ENCODE data around the gene CTPS1. TPM values are rescaled to one million over a fixed set of nuclear protein-coding genes. Genes with fewer than 3 reads are reported as not detected.
A peak's percentile ranks its signal among the peaks of the same experiment; 100 is the strongest.

Gene CTPS1
- total RNA-seq, 1 donor from 2014 or later = 33.0 TPM

GRCh38 chr1:41032147-41032546 is 52.7 kb downstream of the CTPS1 start:
- H3K27me3 ChIP-seq = no peaks in the 10 kb centered on the region
- DNase-seq (ENCODE audit: low spot score in 2 of 2) = no peak
- no peak overlapping the region for H3K4me3 ChIP-seq
- H3K9me3 ChIP-seq = no peaks in the 10 kb centered on the region
- intact Hi-C loops (cut with DNase I) = no loop called here
- H3K27ac ChIP-seq = no peak overlapping the region
- TF ChIP-seq CTCF (IDR thresholded peaks at IDR 0.05) = no peak
- H3K4me1 ChIP-seq = no peaks in the 10 kb centered on the region
- peaks cover 51 to 88% of the 10 kb centered on the region in 2 donors for H3K36me3 ChIP-seq

- no peaks in the 10 kb centered on the region for H3K9me3 ChIP-seq
- peaks cover 43 to 86% of the 10 kb centered on the region in 2 donors for H3K36me3 ChIP-seq
- no peak for TF ChIP-seq CTCF (IDR thresholded peaks at IDR 0.05)
- no peak overlapping the region for H3K27ac ChIP-seq
- no peaks in the 10 kb centered on the region for H3K27me3 ChIP-seq
- intact Hi-C loops (cut with DNase I) = no loop called here
- DNase-seq (ENCODE audit: low spot score in 2 of 2) = no peak
- H3K4me1 ChIP-seq = no peaks in the 10 kb centered on the region
- no peak overlapping the region for H3K4me3 ChIP-seq
Measured at GRCh38 chr1:41033272-41033671, 53.8 kb downstream of the CTPS1 start.

GRCh38 chr1:41037116-41037903 is 57.8 kb downstream of the CTPS1 start:
- TF ChIP-seq CTCF (IDR thresholded peaks at IDR 0.05) = no peak
- Histone ChIP-seq H3K27me3 (no peaks in the 10 kb centered on the region), H3K9me3 (no peaks in the 10 kb centered on the region), H3K36me3 (peaks cover 34 to 72% of the 10 kb centered on the region in 2 donors), H3K4me1 (no peaks in the 10 kb centered on the region), H3K27ac (no peak overlapping the region), H3K4me3 (no peak overlapping the region)
- intact Hi-C loops (cut with DNase I) = no loop called here
- no peak for DNase-seq (ENCODE audit: low spot score in 2 of 2)

- H3K27ac ChIP-seq = no peak overlapping the region
- H3K27me3 ChIP-seq = no peaks in the 10 kb centered on the region
- no peaks in the 10 kb centered on the region for H3K4me1 ChIP-seq
- intact Hi-C loops (cut with DNase I) = no loop called here
- H3K9me3 ChIP-seq = no peaks in the 10 kb centered on the region
- peaks cover 31 to 72% of the 10 kb centered on the region in 2 donors for H3K36me3 ChIP-seq
- DNase-seq (ENCODE audit: low spot score in 2 of 2) = no peak
- H3K4me3 ChIP-seq = no peak overlapping the region
- TF ChIP-seq CTCF (IDR thresholded peaks at IDR 0.05) = peak in 1 of 3 experiments; percentile 26
Measured at GRCh38 chr1:41038110-41038509, 58.6 kb downstream of the CTPS1 start.

GRCh38 chr1:41041614-41042270 is 62.2 kb downstream of the CTPS1 start:
- intact Hi-C loops (cut with DNase I) = loop anchor here (10.0 kb wide), 1 partner anchor 323 kb away; the partner anchor contains the start of gene FOXO6
- H3K4me1 ChIP-seq = peaks cover 6 to 25% of the 10 kb centered on the region in 2 donors
- peaks cover 16 to 38% of the 10 kb centered on the region in 2 donors for H3K36me3 ChIP-seq
- no peak for DNase-seq (ENCODE audit: low spot score in 2 of 2)
- H3K27ac ChIP-seq = no peak overlapping the region
- H3K27me3 ChIP-seq = no peaks in the 10 kb centered on the region
- no peaks in the 10 kb centered on the region for H3K9me3 ChIP-seq
- no peak overlapping the region for H3K4me3 ChIP-seq
- TF ChIP-seq CTCF (IDR thresholded peaks at IDR 0.05) = no peak

Data from ascending aorta (tissue), 2 donors.